ENCODE measurements around the gene GRHL1. TPM values are rescaled to one million over a fixed set of nuclear protein-coding genes. Genes with fewer than 3 reads are reported as not detected.

GRHL1 gene
- total RNA-seq: 5.9 TPM

GRCh38 chr2:9951522-9952285 is at the start of gene GRHL1:
Gene GRHL1, plus strand, starts transcription at chr2:9951693. Its CDS starts 141 bp downstream, at chr2:9951834.

GRCh38 chr2:10043256-10043905 is 91.9 kb downstream of the GRHL1 start, which contains the start of gene KLF11:
Gene KLF11, plus strand, starts transcription at chr2:10043550. Its CDS starts 167 bp downstream, at chr2:10043717.

Other genes starting within 250 kb of the GRHL1 start
- gene TAF1B, start 108.2 kb upstream of the GRHL1 start, total RNA-seq: 58.5 TPM
- gene KLF11, start 91.9 kb downstream of the GRHL1 start, total RNA-seq: 14.7 TPM
- not detected for gene CYS1, start 128.7 kb downstream of the GRHL1 start, total RNA-seq
- 11.3 TPM for gene RRM2, start 171.0 kb downstream of the GRHL1 start, total RNA-seq